Panc1 (cell line): ENCODE data around the gene HCK.

ENCODE experiments used
- CTCF ChIP-seq: fragments of 450-650 bp; IDR thresholded peaks from 2 replicates; pipeline ENCODE4 v1.5.1; 2017; ENCODE audit warnings: mild to moderate bottlenecking
- POLR2AphosphoS5 ChIP-seq: IDR thresholded peaks from 2 replicates; pipeline ENCODE4 v1.6.1; 2012; ENCODE audit warnings: mild to moderate bottlenecking, low read depth, low read length, moderate library complexity
- REST ChIP-seq, 2 experiments: IDR thresholded peaks; 2 replicates each; pipeline ENCODE4 v1.6.1; 2011 to 2012; ENCODE audit warnings: low read depth in 2 of 2, control low read depth in 1 of 2, low read length in 1 of 2, mild to moderate bottlenecking in 1 of 2, moderate library complexity in 1 of 2; ENCODE audit not compliant: insufficient read depth in 1 of 2

DNA sequence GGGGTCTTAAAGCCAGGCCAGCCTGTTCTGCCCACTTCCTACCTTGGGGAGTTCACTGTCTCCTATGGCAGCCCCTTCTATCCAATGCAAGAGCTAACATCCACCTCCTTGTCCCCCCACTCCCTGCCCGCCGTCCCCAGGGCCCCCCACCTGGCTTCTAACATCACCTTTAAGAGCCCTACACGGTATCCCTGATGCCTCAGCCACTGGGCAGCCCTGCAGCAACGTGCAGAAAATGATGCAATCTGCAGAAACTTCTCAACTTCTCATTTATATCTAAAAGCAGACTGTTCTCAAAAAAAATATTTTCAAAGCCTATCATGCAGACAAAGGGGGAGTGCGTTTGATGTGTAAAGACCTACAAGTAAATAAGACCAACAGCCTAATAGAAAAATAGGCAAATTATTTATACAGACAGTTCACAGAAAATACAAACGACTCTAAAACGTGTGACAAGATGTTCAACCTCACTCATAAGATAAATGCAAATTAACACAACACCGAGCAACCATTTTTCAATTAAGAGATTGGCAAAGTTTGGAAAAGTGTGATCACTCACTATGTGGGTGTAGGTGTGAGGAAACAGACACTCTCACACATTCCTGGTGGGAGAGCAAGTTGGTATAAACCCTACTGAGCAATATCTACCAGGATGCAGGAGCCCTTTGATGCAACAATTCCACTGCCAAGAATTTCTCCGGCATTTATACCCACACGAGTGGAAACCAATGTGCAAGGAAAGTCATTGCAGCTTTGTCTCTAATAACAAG lies 15.1 kb upstream of the HCK start:
- no peak for TF ChIP-seq CTCF
- no peak for TF ChIP-seq REST (IDR thresholded peaks at IDR 0.05; ENCODE audit: insufficient read depth in 1 of 2, low read depth in 2 of 2, low read length in 1 of 2)
- no peak for TF ChIP-seq POLR2AphosphoS5
